Neural cell (in vitro differentiated cells): ENCODE data around the gene PGM1.

ENCODE experiments used
- CTCF ChIP-seq: fragments of 450-650 bp; IDR thresholded peaks from 2 replicates; pipeline ENCODE4 v1.5.1; 2014; ENCODE audit warnings: antibody characterized with exemption, mild to moderate bottlenecking, moderate library complexity; ENCODE audit not compliant: poor library complexity, severe bottlenecking
- EP300 ChIP-seq: fragments of 450-650 bp; conservative IDR thresholded peaks from 2 replicates; pipeline ENCODE4 v1.6.1; 2014; ENCODE audit warnings: antibody characterized with exemption, mild to moderate bottlenecking, moderate library complexity; ENCODE audit not compliant: poor library complexity, severe bottlenecking
- EZH2 ChIP-seq: fragments of 200-600, 300-800 bp; shearing (Covaris generic), sonication (generic); IDR thresholded peaks from 2 replicates; pipeline ENCODE4 v1.6.1; 2014; ENCODE audit warnings: antibody characterized with exemption, low read length, borderline replicate concordance, mild to moderate bottlenecking; ENCODE audit not compliant: insufficient read depth, poor library complexity, severe bottlenecking
- MXI1 ChIP-seq: fragments of 450-650 bp; conservative IDR thresholded peaks from 2 replicates; pipeline ENCODE4 v1.6.1; 2014; ENCODE audit warnings: antibody characterized with exemption, mild to moderate bottlenecking; ENCODE audit not compliant: poor library complexity, severe bottlenecking
- POLR2AphosphoS5 ChIP-seq: IDR thresholded peaks from 2 replicates; pipeline ENCODE4 v1.6.1; 2012
- RAD21 ChIP-seq: fragments of 450-650 bp; conservative IDR thresholded peaks from 2 replicates; pipeline ENCODE4 v1.6.1; 2014; ENCODE audit warnings: antibody characterized with exemption, mild to moderate bottlenecking, moderate library complexity
- REST ChIP-seq: IDR thresholded peaks from 2 replicates; pipeline ENCODE4 v1.6.1; 2012; ENCODE audit warnings: borderline replicate concordance
- TAF1 ChIP-seq: IDR thresholded peaks from 2 replicates; pipeline ENCODE4 v1.6.1; 2012; ENCODE audit warnings: low read depth

- TF ChIP-seq EP300 (no peak), TAF1 (no peak), CTCF (peak; percentile 88), REST (no peak), RAD21 (peak; percentile 92), POLR2AphosphoS5 (no peak), EZH2 (no peak), MXI1 (no peak)
Observed at GRCh38 chr1:63615768-63616420, 22.7 kb downstream of the PGM1 start.
